ENCODE measurements around the gene HTT-AS.

Gene HTT-AS

GRCh38 chr4:3025881-3026280 is 48.5 kb downstream of the HTT-AS start:
- DNase-seq, result no peak

GRCh38 chr4:3022651-3023050 is 51.7 kb downstream of the HTT-AS start:
- no peak for DNase-seq

GRCh38 chr4:3022112-3022511 is 52.2 kb downstream of the HTT-AS start:
- DNase-seq, result no peak

DNA sequence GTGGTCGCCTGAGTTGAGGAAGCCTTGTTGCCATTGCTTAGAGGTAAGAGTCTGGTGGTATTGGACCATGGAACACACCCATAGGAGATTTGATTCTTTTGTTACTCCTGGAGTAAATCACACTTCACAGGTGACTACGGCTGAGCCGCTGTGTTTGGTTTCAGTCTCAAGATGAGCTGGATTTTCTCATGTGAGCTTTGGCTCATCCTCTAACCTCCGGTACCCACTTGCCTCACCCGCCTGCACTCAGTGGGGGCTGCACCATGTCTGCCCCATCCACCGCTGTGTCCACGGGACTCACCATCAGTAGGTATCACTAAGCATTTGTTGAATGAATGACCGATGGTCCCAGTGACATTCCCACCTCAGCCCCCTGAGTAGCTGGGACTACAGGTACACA is 52.7 kb downstream of the HTT-AS start:
- DNase-seq, result no peak

DNA sequence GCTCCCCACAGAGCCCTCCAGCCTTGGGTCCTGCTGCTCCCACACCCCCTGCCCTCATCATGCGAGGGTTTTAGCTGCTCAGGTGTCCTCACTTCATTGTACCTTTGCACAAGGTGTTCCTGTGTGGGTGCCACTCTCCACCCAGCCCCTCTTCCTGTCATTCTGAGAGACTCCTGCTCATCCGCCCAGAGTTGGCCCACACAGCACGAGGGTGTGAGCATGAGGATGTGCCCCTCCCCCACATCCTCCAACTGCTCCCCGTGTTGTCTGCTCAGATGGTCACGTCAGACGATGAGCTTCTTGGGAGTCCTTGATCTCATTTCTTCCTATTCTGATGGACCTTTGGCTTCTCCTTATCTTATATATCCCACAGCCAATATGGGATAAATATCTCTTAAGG is 53.2 kb downstream of the HTT-AS start:
- DNase-seq, result no peak

- no peak for DNase-seq
Observed at GRCh38 chr4:3019145-3019846, 55.0 kb downstream of the HTT-AS start.

DNA sequence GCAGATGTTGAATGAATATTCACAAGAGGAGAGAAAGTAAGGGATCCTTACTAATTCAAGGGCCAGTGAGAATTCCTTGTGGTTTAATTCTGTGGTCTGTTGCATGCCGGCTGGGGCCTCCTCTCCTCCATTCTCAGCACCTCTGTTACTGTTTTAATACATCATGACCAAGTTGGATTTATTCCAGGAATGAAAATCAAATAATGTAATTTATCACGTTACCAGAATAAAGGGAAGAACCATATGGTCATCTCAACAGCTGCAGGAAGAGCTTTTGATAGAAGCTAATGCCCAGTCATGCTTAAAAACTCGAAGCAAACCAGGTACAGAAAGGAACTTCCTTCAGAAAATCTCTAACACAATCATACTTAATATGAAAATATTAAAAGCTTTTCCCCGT is 56.8 kb downstream of the HTT-AS start:
- DNase-seq, result no peak

DNA sequence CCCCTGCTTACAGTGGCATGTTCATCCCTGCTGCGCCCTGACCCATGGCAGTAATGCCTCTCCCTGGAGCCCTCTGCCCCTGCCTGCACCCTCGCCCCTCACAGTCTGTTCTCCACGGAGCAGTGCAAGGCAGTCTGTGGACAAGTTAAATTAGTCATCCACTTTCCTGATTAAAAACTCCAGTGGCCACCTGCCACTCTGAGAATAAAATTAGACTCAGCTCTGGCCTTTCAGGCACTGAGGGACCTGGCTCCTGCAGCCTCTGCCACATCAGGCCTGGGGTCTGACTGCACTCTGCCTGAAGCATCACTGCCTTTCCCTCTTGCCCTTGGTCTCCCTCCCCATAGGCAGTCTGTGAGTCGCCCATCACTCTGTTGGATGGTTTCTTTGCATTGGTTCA is 57.4 kb downstream of the HTT-AS start:
- no peak for DNase-seq

- DNase-seq, result no peak
Observed at GRCh38 chr4:3013839-3014350, 60.4 kb downstream of the HTT-AS start.

All from COR-L47 (cell line).